NT2/D1 (cell line): ENCODE measurements around the gene PLLP.
A peak's percentile ranks its signal among the peaks of the same experiment; 100 is the strongest.

ENCODE experiments used
- DNase-seq: peaks from one replicate; pipeline ENCODE4 v3.0.0-alpha.2; 2011; ENCODE audit warnings: low read depth, low spot score
- H3K27me3 ChIP-seq: 2 replicates; pipeline ENCODE4 v1.6.0; 2011; ENCODE audit warnings: mild to moderate bottlenecking; ENCODE audit not compliant: insufficient read length, insufficient read depth
- H3K36me3 ChIP-seq: 2 replicates; pipeline ENCODE4 v1.6.1; 2011; ENCODE audit warnings: mild to moderate bottlenecking, low read length, mixed read lengths; ENCODE audit not compliant: insufficient read depth, insufficient read length
- H3K4me1 ChIP-seq: 2 replicates; pipeline ENCODE4 v1.5.1; 2011; ENCODE audit not compliant: insufficient read depth, insufficient read length
- H3K4me3 ChIP-seq: 2 replicates; pipeline ENCODE4 v1.5.1; 2011; ENCODE audit warnings: low read depth; ENCODE audit not compliant: insufficient read length
- H3K9ac ChIP-seq: 2 replicates; pipeline ENCODE4 v1.6.0; 2011; ENCODE audit warnings: low read depth; ENCODE audit not compliant: insufficient read length
- H3K9me3 ChIP-seq: 2 replicates; pipeline ENCODE4 v1.5.1; 2011; ENCODE audit warnings: mild to moderate bottlenecking, low read length; ENCODE audit not compliant: insufficient read depth
- SUZ12 ChIP-seq: IDR thresholded peaks from 2 replicates; pipeline ENCODE4 v1.6.1; 2011; ENCODE audit not compliant: insufficient read length, insufficient read depth; ENCODE audit errors: extremely low read depth
- YY1 ChIP-seq: IDR thresholded peaks from 2 replicates; pipeline ENCODE4 v1.6.1; 2011; ENCODE audit not compliant: insufficient read length, insufficient read depth
- ZNF274 ChIP-seq: IDR thresholded peaks from 2 replicates; pipeline ENCODE4 v1.6.1; 2011; ENCODE audit warnings: mild to moderate bottlenecking, low read depth, low read length

PLLP gene

DNA sequence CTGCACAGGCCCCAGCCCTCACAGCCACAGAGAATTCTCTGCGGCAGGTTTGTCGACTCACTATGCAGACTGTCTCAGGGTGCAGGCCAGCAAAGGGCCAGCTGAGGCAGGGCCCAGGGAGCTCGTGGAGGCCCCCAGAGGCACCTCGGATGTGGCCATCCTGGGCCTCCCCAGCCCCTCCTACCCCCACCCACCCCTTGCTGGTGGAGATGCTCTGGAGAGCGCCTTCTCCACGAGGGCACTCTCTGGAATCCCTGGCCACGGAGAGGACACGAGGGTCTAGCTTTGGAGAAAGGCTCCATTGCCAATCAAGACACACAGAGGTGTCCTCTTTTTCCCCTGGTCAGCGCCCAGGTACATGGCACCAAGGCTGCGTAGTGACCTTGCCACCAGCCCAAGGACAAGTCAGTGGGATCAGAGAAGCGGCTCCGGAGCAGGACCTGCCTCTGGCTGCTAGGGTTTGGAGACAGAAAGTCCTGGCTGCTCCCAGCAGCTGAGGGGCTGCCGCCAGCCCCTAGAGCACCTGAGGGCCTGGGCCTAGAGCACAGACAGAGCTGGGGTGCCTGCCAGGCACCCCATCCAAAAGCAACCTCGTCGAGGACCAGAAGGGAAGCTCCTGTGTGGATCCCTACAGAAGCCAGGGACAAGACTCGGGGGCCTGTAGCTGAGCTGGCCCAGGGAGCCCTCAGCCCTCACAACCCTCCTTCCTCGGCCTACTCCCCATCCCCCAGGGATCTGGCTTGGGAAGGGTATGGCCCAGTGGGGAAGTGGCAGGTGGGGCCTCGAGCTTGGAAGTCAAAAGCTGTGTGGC lies 20.7 kb downstream of the PLLP start:
- Histone ChIP-seq H3K9me3 (no peaks in the 10 kb centered on the region), H3K9ac (peak overlapping the region; percentile 57), H3K36me3 (no peaks in the 10 kb centered on the region), H3K4me1 (peaks cover 23% of the 10 kb centered on the region), H3K27me3 (no peaks in the 10 kb centered on the region), H3K4me3 (no peak overlapping the region)
- no peak for DNase-seq
- no peak for TF ChIP-seq SUZ12
- TF ChIP-seq ZNF274 = no peak
- no peak for TF ChIP-seq YY1

DNA sequence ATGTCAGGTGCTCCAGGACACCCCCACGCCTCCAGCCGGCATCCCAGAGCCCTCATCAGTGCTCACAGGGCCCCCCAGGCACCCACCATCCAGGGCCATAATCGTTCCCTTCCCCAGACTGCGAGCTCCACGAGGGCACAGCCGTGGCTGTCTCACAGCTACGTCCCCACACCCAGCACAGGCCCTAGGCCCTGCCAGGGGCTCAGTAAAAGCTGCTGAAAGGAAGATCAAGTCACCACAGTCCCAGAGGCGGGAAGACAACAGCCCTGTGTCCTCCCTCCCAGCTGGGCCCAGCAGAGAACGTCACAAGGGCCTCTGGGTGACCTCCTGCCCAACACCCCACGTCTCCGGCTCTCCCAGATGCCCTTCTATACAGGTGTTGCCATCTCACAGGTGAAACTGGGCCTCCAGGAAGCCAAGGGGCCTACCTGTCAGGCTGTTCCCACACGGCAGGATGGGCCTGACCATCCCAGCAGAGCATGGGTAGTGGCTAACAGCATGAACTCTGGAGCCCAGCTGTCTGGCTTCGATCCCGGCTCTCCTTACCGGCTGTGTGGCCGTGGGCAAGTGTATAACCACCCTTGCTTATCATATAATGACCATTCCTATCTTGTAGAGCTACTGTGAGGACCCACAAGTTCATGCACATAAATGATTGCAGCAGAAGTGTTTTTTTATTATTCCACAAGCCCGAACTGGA lies 21.5 kb downstream of the PLLP start:
- no peak overlapping the region for H3K4me3 ChIP-seq
- H3K27me3 ChIP-seq = no peaks in the 10 kb centered on the region
- no peak for DNase-seq
- peaks cover 22% of the 10 kb centered on the region for H3K4me1 ChIP-seq
- TF ChIP-seq SUZ12 = no peak
- no peak for TF ChIP-seq ZNF274
- no peak for TF ChIP-seq YY1
- H3K9me3 ChIP-seq = no peaks in the 10 kb centered on the region
- no peak overlapping the region for H3K9ac ChIP-seq
- peaks cover 2% of the 10 kb centered on the region for H3K36me3 ChIP-seq

DNA sequence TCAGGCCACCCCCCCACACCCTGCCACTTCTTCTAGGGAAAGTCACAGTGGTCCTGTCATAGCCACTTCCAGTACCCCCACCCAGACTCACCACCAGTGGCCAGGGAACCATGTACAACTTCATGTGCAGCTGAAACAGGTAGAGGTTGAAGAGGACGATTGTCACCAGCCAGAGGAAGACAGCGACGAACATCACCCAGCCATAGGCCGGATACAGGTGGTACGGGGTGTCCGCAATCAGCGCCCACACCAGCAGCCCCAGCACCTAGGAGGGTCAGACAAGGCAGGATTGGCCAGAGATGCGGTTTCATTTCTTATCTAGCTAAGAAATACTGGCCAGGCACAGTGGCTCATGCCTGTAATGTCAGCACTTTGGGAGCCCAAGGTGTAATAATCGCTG lies 22.7 kb downstream of the PLLP start:
- peaks cover 22% of the 10 kb centered on the region for H3K4me1 ChIP-seq
- DNase-seq = no peak
- H3K36me3 ChIP-seq = peaks cover 4% of the 10 kb centered on the region
- H3K27me3 ChIP-seq = no peaks in the 10 kb centered on the region
- TF ChIP-seq YY1 = no peak
- no peak for TF ChIP-seq SUZ12
- no peak for TF ChIP-seq ZNF274
- H3K4me3 ChIP-seq = no peak overlapping the region
- no peaks in the 10 kb centered on the region for H3K9me3 ChIP-seq
- H3K9ac ChIP-seq = no peak overlapping the region

DNA sequence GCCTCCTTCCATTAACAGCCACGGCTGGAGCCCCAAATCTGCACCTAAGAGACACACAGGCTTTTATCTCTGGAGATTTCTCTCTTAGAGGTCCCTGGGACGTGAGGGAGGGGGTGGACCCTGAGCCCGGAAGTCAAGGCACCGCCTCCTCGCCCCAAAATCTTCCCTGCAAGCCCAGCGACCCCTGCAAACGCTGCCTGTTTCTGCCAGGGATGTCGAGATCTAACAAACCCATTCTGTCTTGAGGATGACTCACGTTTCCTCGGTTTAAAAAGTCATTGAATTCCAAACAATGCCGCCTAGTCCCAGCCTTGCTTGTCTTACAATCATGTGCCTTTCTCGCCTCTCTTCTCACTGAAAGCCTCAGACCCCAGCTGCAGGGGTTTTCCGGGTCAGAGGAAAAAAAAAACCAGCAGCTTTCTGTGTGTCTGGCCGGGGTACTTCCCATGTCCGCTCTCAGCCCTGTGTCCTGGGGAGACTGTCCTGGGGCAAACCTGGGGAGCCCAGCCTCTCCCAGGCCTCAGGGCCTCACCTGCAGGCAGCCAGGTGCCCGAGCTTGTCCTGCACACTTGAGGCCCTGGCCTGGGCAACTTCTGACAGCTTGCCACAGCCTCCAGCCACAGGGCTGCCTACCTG lies 24.1 kb downstream of the PLLP start:
- no peak overlapping the region for H3K4me3 ChIP-seq
- TF ChIP-seq YY1 (no peak), SUZ12 (no peak), ZNF274 (no peak)
- peak; percentile 86 for DNase-seq

DNA sequence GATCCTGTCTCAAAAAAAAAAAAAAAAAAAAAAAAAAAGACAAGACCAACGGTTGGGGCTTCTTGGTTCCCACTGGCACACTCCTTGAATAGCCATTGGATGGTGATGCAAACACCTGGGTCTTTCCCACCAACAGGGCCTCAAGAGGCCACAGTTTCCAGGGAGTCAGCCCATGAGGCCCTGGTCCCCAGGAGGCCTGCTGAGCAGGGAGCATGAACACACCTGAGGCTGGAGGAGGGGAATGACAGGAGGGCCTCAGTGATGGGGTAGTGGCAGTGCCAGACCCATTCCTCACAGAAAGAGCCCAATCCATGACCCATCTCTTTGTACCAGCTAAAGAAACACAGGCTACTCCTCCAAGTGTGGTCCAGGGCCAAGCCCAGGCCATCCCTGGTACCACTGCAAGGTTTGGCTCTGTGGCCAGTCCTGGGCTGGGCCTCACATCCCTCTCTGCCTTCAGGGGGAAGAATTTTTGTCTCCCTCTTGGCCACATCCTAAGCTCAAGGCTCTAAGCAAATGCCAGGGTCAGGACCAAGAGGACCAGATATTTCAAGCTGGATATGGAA lies 25.5 kb downstream of the PLLP start:
- H3K27me3 ChIP-seq = no peaks in the 10 kb centered on the region
- TF ChIP-seq SUZ12 (no peak), YY1 (no peak), ZNF274 (no peak)
- DNase-seq = no peak
- no peaks in the 10 kb centered on the region for H3K9me3 ChIP-seq
- peaks cover 16% of the 10 kb centered on the region for H3K4me1 ChIP-seq
- H3K9ac ChIP-seq = no peak overlapping the region
- no peak overlapping the region for H3K4me3 ChIP-seq
- H3K36me3 ChIP-seq = peaks cover 13% of the 10 kb centered on the region

More for the DNA sequence above, 24.1 kb downstream of the PLLP start:
- no peaks in the 10 kb centered on the region for H3K9me3 ChIP-seq
- peak overlapping the region; percentile 14 for H3K9ac ChIP-seq
- H3K36me3 ChIP-seq = peaks cover 10% of the 10 kb centered on the region
- H3K4me1 ChIP-seq = peaks cover 19% of the 10 kb centered on the region
- no peaks in the 10 kb centered on the region for H3K27me3 ChIP-seq

DNA sequence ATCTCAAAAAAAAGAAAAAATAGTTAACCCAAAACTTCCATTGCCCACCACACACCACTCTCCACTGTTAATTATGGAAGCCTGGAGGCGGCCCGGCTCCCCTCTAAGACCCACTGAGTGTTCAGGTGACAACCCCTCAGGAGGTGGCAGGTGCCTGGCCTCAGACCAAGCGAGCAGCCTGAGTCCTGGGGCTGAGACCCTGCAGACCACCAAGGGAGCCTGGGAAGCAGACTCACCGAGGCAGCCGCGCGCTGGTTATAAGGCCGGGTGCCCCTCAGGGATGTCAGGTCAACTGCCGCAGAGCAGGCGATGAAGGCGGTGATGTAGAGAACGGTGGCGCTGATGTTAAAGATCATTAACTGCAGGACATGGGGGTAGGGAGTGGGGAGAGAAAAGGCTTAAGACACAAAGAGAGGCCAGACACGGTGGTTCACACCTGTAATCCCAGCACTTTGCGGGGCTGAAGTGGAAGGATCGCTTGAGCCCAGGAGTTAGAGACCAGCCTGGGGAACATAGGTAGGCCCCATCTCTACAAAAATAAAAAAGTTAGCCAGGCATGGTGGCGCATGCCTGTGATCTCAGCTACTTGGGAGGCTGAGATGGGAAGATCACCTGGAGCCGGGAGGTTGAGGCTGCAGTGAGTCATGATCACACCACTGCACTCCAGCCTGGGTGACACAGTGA lies 26.1 kb downstream of the PLLP start:
- no peak for TF ChIP-seq YY1
- TF ChIP-seq ZNF274 = no peak
- TF ChIP-seq SUZ12 = no peak
- DNase-seq = no peak
- Histone ChIP-seq H3K4me3 (no peak overlapping the region), H3K9ac (no peak overlapping the region), H3K36me3 (peaks cover 17% of the 10 kb centered on the region), H3K9me3 (no peaks in the 10 kb centered on the region), H3K4me1 (peaks cover 15% of the 10 kb centered on the region), H3K27me3 (no peaks in the 10 kb centered on the region)
